ENCODE data around the gene DNAJC10. TPM values are rescaled to one million over a fixed set of nuclear protein-coding genes. Genes with fewer than 3 reads are reported as not detected.
A peak's percentile ranks its signal among the peaks of the same experiment; 100 is the strongest.
"Not testable (repeated sequence)": the region's sequence is repeated elsewhere in the genome, so short reads cannot be mapped to it uniquely, and the experiment has no call there.

Gene DNAJC10
- total RNA-seq, 1 donor from 2014 or later, result 78.3 TPM

GRCh38 chr2:182719116-182719515 is 3.1 kb downstream of the DNAJC10 start:
- not testable (repeated sequence) for DNase-seq (ENCODE audit: low read depth in 2 of 2)

- no peak for DNase-seq (ENCODE audit: low read depth in 2 of 2)
Observed at GRCh38 chr2:182724656-182725055, 8.6 kb downstream of the DNAJC10 start.

- DNase-seq (ENCODE audit: low read depth in 2 of 2), result no peak
Observed at GRCh38 chr2:182726473-182726872, 10.4 kb downstream of the DNAJC10 start.

- no peak for DNase-seq (ENCODE audit: low read depth in 2 of 2)
Observed at GRCh38 chr2:182728014-182728413, 12.0 kb downstream of the DNAJC10 start.

GRCh38 chr2:182729710-182730339 is 13.8 kb downstream of the DNAJC10 start:
- DNase-seq (ENCODE audit: low read depth in 2 of 2), result no peak

GRCh38 chr2:182730486-182730885 is 14.4 kb downstream of the DNAJC10 start:
- DNase-seq (ENCODE audit: low read depth in 2 of 2), result no peak

GRCh38 chr2:182732736-182733135 is 16.7 kb downstream of the DNAJC10 start:
- no peak for DNase-seq (ENCODE audit: low read depth in 2 of 2)

GRCh38 chr2:182733572-182733971 is 17.5 kb downstream of the DNAJC10 start:
- DNase-seq (ENCODE audit: low read depth in 2 of 2), result no peak

GRCh38 chr2:182736856-182737255 is 20.8 kb downstream of the DNAJC10 start:
- DNase-seq (ENCODE audit: low read depth in 2 of 2), result not testable (repeated sequence)

GRCh38 chr2:182740701-182741100 is 24.6 kb downstream of the DNAJC10 start:
- no peak for DNase-seq (ENCODE audit: low read depth in 2 of 2)

- DNase-seq (ENCODE audit: low read depth in 2 of 2), result no peak
Observed at GRCh38 chr2:182741620-182742019, 25.6 kb downstream of the DNAJC10 start.

- no peak for DNase-seq (ENCODE audit: low read depth in 2 of 2)
Observed at GRCh38 chr2:182744490-182744889, 28.4 kb downstream of the DNAJC10 start.

- no peak for DNase-seq (ENCODE audit: low read depth in 2 of 2)
Observed at GRCh38 chr2:182745061-182745460, 29.0 kb downstream of the DNAJC10 start.

GRCh38 chr2:182745894-182746293 is 29.8 kb downstream of the DNAJC10 start:
- DNase-seq (ENCODE audit: low read depth in 2 of 2), result not testable (repeated sequence)

GRCh38 chr2:182754231-182754630 is 38.2 kb downstream of the DNAJC10 start:
- DNase-seq (ENCODE audit: low read depth in 2 of 2), result no peak

- no peak for DNase-seq (ENCODE audit: low read depth in 2 of 2)
Observed at GRCh38 chr2:182758379-182758778, 42.3 kb downstream of the DNAJC10 start.

GRCh38 chr2:182761903-182762302 is 45.8 kb downstream of the DNAJC10 start:
- DNase-seq (ENCODE audit: low read depth in 2 of 2), result peak; percentile 10 to 43

GRCh38 chr2:182763311-182763912 is 47.4 kb downstream of the DNAJC10 start:
- DNase-seq (ENCODE audit: low read depth in 2 of 2), result peak; percentile 16 to 56

GRCh38 chr2:182766626-182767025 is 50.6 kb downstream of the DNAJC10 start:
- DNase-seq (ENCODE audit: low read depth in 2 of 2), result no peak

- peak; percentile 12 to 58 for DNase-seq (ENCODE audit: low read depth in 2 of 2)
Observed at GRCh38 chr2:182767578-182767977, 51.5 kb downstream of the DNAJC10 start.

- not testable (repeated sequence) for DNase-seq (ENCODE audit: low read depth in 2 of 2)
Observed at GRCh38 chr2:182768950-182769349, 52.9 kb downstream of the DNAJC10 start.

- DNase-seq (ENCODE audit: low read depth in 2 of 2), result no peak
Observed at GRCh38 chr2:182779323-182779722, 63.3 kb downstream of the DNAJC10 start.

GRCh38 chr2:182781099-182781498 is 65.0 kb downstream of the DNAJC10 start:
- DNase-seq (ENCODE audit: low read depth in 2 of 2), result not testable (repeated sequence)
